Sigmoid colon (tissue), 7 donors: ENCODE data around the gene PYGO1. TPM values are rescaled to one million over a fixed set of nuclear protein-coding genes. Genes with fewer than 3 reads are reported as not detected.
"Not testable (repeated sequence)": the region's sequence is repeated elsewhere in the genome, so short reads cannot be mapped to it uniquely, and the experiment has no call there.

ENCODE experiments used
- DNase-seq: peaks from one replicate; pipeline ENCODE4 v3.0.0-alpha.2; 2019
- H3K27ac ChIP-seq, 4 donors: fragments of 200-600 bp; sonication (generic); one replicate each; pipeline ENCODE4 v1.5.1; 2016 to 2019; ENCODE audit warnings: mild to moderate bottlenecking in 1 of 4
- H3K27me3 ChIP-seq, 3 donors: fragments of 200-600 bp; sonication (generic); one replicate each; pipeline ENCODE4 v1.5.1; 2019; ENCODE audit warnings: mild to moderate bottlenecking in 1 of 3
- H3K36me3 ChIP-seq, 4 donors: fragments of 200-600 bp; sonication (generic); one replicate each; pipeline ENCODE4 v1.5.1; 2016 to 2019
- H3K4me1 ChIP-seq, 4 donors: fragments of 200-600 bp; sonication (generic); one replicate each; pipeline ENCODE4 v1.5.1; 2017 to 2019
- H3K4me3 ChIP-seq, 4 donors: fragments of 200-600 bp; sonication (generic); one replicate each; pipeline ENCODE4 v1.5.1; 2017 to 2019; ENCODE audit warnings: mild to moderate bottlenecking in 2 of 4, moderate library complexity in 1 of 4
- H3K9me3 ChIP-seq, 4 donors: fragments of 200-600 bp in 3 of 4; sonication (generic) in 3 of 4; one replicate each; pipeline versions ENCODE4 v1.5.1 to v1.6.1; 2013 to 2019
- CTCF ChIP-seq, 4 experiments: fragments of 450-650 bp in 3 of 4; fragments of 200-600 bp in 1 of 4; IDR thresholded peaks; one replicate each; pipeline ENCODE4 v1.5.1; 2016 to 2019; ENCODE audit warnings: antibody characterized with exemption in 4 of 4, mild to moderate bottlenecking in 3 of 4, moderate library complexity in 2 of 4
- EP300 ChIP-seq, 4 donors: sonication (generic); formaldehyde crosslinking; IDR thresholded peaks; one replicate each; pipeline ENCODE4 v1.6.1; 2017; ENCODE audit warnings: antibody characterized with exemption in 4 of 4
- POLR2A ChIP-seq, 2 donors: fragments of 450-650 bp; IDR thresholded peaks; one replicate each; pipeline ENCODE4 v1.6.1; 2016; ENCODE audit warnings: antibody characterized with exemption in 2 of 2, mild to moderate bottlenecking in 2 of 2, moderate library complexity in 2 of 2
- POLR2AphosphoS5 ChIP-seq, 4 donors: sonication (generic); formaldehyde crosslinking; IDR thresholded peaks; one replicate each; pipeline ENCODE4 v1.6.1; 2017; ENCODE audit warnings: antibody characterized with exemption in 4 of 4
- WGBS, 2 donors: extraction: QIAGEN DNeasy Blood & Tissue Kit; methylation state at CpG; one replicate each; pipeline ENCODE4 v1.1.7; 2013; 5-methylcytosine and 5-hydroxymethylcytosine counted together
- intact Hi-C: fragments of 100-400 bp; cut with DNase I; formaldehyde crosslinking; loops from one replicate; pipeline ENCODE4 v1.15.1; 2023
- polyA plus RNA-seq, 3 donors: library from polyadenylated mRNA; stranded (reverse); fragments of 200-250 nt; gene quantifications; one replicate each; pipeline ENCODE4 v1.2.3, GENCODE V29; 2013
- total RNA-seq, 4 donors: library from RNA; depleted of rRNA; stranded (reverse); fragments of >200 nt; gene quantifications; one replicate each; pipeline ENCODE4 v1.1.0, GENCODE V29; 2016
- donor health status: healthy with polysubstance abuse.
- donor health status: Bipolar disorder and iron deficiency.
- donor health status: healthy.

PYGO1 gene
- total and polyA plus RNA-seq, 7 donors, result under 0.01 to 20.7 (median 14.5) TPM

- no peaks in the 10 kb centered on the region for H3K27me3 ChIP-seq
- intact Hi-C loops, result no loop called here
- H3K9me3 ChIP-seq, result no peaks in the 10 kb centered on the region
- no peak for DNase-seq
- H3K36me3 ChIP-seq, result no peaks in the 10 kb centered on the region
- no peaks in the 10 kb centered on the region for H3K4me1 ChIP-seq
- TF ChIP-seq POLR2A (IDR thresholded peaks at IDR 0.05) (no peak), EP300 (IDR thresholded peaks at IDR 0.05) (no peak), CTCF (IDR thresholded peaks at IDR 0.05) (no peak), POLR2AphosphoS5 (IDR thresholded peaks at IDR 0.05) (no peak)
- H3K27ac ChIP-seq, result no peak overlapping the region
- WGBS, 2 donors, result 90 to 92% methylated on average over 4 of the region's 4 CpGs
- no peak overlapping the region for H3K4me3 ChIP-seq
These were observed 72.7 kb downstream of the PYGO1 start for GRCh38 chr15:55515491-55515890.

GRCh38 chr15:55514414-55514850, 73.7 kb downstream of the PYGO1 start:
- Histone ChIP-seq H3K9me3 (no peaks in the 10 kb centered on the region), H3K36me3 (no peaks in the 10 kb centered on the region), H3K27me3 (no peaks in the 10 kb centered on the region), H3K4me1 (no peaks in the 10 kb centered on the region), H3K27ac (no peak overlapping the region), H3K4me3 (no peak overlapping the region)
- no peak for DNase-seq
- intact Hi-C loops, result no loop called here
- TF ChIP-seq POLR2A (IDR thresholded peaks at IDR 0.05) (no peak), EP300 (IDR thresholded peaks at IDR 0.05) (no peak), POLR2AphosphoS5 (IDR thresholded peaks at IDR 0.05) (no peak), CTCF (IDR thresholded peaks at IDR 0.05) (no peak)
- 92 to 94% methylated on average over 12 of the region's 12 CpGs for WGBS, 2 donors

GRCh38 chr15:55513621-55514413, 74.3 kb downstream of the PYGO1 start:
- 76 to 83% methylated on average over 29 of the region's 29 CpGs for WGBS, 2 donors
- TF ChIP-seq CTCF (IDR thresholded peaks at IDR 0.05), result peak in 1 of 4 experiments; percentile 12
- H3K4me1 ChIP-seq, intact Hi-C loops, H3K4me3 ChIP-seq, H3K9me3 ChIP-seq, H3K36me3 ChIP-seq, H3K27me3 ChIP-seq, DNase-seq, H3K27ac ChIP-seq: not testable (repeated sequence)

GRCh38 chr15:55513152-55513551, 75.0 kb downstream of the PYGO1 start:
- no peak overlapping the region for H3K4me3 ChIP-seq
- no peaks in the 10 kb centered on the region for H3K4me1 ChIP-seq
- DNase-seq, result no peak
- no peak for TF ChIP-seq CTCF (IDR thresholded peaks at IDR 0.05)
- TF ChIP-seq POLR2A (IDR thresholded peaks at IDR 0.05), result no peak
- no peak for TF ChIP-seq EP300 (IDR thresholded peaks at IDR 0.05)
- no peak for TF ChIP-seq POLR2AphosphoS5 (IDR thresholded peaks at IDR 0.05)
- WGBS, 2 donors, result 76 to 82% methylated on average over 11 of the region's 11 CpGs
- intact Hi-C loops, result no loop called here
- H3K36me3 ChIP-seq, result no peaks in the 10 kb centered on the region
- H3K27me3 ChIP-seq, result no peaks in the 10 kb centered on the region
- no peak overlapping the region for H3K27ac ChIP-seq
- H3K9me3 ChIP-seq, result no peaks in the 10 kb centered on the region

GRCh38 chr15:55507567-55507966, 80.6 kb downstream of the PYGO1 start:
- Histone ChIP-seq H3K4me1 (no peaks in the 10 kb centered on the region), H3K4me3 (no peak overlapping the region), H3K9me3 (no peaks in the 10 kb centered on the region), H3K27me3 (no peaks in the 10 kb centered on the region), H3K36me3 (no peaks in the 10 kb centered on the region), H3K27ac (no peak overlapping the region)
- no peak for DNase-seq
- intact Hi-C loops, result no loop called here
- 76 to 83% methylated on average over 4 of the region's 4 CpGs for WGBS, 2 donors
- no peak for TF ChIP-seq CTCF (IDR thresholded peaks at IDR 0.05)
- no peak for TF ChIP-seq POLR2AphosphoS5 (IDR thresholded peaks at IDR 0.05)
- TF ChIP-seq EP300 (IDR thresholded peaks at IDR 0.05), result no peak
- no peak for TF ChIP-seq POLR2A (IDR thresholded peaks at IDR 0.05)

- WGBS, 2 donors, result 72 to 86% methylated on average over 5 of the region's 5 CpGs
- H3K4me1 ChIP-seq, H3K36me3 ChIP-seq, DNase-seq, intact Hi-C loops, H3K9me3 ChIP-seq, H3K27me3 ChIP-seq, H3K4me3 ChIP-seq, H3K27ac ChIP-seq: not testable (repeated sequence)
These were observed 82.7 kb downstream of the PYGO1 start for GRCh38 chr15:55505407-55505806.
